ENCODE results near the gene HCN3.
"Not testable (repeated sequence)": the region's sequence is repeated elsewhere in the genome, so short reads cannot be mapped to it uniquely, and the experiment has no call there.

HCN3 gene

GRCh38 chr1:155277070-155277901, at the start of gene HCN3:
Gene HCN3, plus strand, starts transcription at chr1:155277463. Its CDS starts 128 bp downstream, at chr1:155277591.
- peak; percentile 99 for DNase-seq

DNA sequence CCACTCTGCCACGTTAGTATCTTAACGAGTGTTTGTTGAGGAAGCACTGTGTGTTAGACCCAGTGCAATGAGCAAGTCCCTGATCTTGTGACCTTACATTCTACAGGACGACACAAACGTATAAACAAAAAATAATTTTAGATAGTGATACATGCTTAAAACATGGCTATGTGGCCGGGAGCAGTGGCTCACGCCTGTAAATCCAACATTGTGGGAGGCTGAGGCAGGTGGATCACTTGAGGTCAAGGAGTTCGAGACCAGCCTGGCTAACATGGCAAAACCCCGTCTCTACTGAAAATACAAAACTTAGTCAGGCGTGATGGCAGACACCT, 49.2 kb upstream of the HCN3 start:
- DNase-seq: no peak

DNA sequence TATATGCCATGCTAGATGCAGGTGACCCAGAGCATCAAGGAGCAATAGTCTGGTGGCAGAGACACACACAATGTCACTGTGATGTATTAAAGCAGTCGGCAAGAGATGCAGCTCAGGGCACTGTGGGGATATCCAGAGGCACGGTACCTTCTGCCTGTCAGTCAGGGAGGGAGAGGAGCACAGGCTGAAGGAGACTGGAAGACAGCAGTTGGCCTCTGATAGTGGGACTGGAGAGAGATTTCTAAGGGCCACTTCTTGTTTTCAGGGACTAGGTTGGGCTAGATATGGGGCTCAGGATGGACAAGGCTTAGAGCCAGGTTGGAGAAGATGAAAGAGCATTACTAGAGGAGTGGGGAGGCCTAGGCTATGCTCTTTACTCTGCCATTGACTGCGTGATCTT, 46.0 kb upstream of the HCN3 start:
- DNase-seq: not testable (repeated sequence)

DNA sequence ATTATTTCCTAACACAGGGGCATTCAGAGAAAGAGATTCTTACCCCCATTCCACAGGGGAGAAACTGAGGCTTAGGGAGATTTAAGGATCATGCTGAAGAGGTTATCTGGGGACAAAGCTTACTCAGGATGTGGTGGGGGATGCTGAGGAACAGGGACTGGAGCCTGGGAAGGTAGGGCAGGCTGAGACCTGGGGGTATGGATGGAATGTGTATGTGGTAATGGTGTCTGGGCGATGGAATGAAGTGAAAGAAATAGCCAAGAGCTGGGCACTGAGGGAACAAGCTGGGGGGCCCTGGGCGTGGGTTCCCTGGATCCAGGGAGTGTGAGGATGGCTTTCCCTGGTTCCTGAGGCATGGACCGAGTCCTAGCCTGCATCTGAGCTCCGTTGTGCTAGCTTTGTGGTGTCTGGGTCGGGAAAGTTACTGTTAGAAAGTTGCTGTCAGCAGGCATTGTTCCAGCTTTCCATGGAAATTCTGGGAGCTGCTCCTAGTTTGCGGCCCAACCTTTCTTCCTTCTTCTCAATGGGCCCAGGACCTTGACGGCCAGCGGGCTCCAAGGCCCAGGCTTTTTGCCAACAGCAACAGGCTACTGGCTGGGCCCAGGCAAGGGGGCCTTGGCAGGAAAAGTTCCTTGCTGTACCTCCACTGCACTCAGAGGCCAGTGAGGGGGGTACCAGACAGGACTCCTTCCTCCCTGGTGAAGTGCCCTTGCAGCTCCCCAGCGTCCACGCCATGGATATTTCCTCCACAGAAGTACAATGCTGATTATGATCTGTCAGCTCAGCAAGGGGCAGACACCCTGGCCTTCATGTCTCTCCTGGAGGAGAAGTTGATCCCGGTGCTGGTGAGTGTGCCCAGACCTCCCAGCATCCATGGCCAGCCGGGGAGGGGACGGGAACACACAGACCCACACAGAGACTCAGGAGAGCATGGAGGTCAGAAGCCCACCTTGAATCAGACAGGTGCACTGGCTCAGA, 45.0 kb upstream of the HCN3 start:
- not testable (repeated sequence) for DNase-seq

- not testable (repeated sequence) for DNase-seq
These were observed 43.8 kb upstream of the HCN3 start for GRCh38 chr1:155233502-155233901.

DNA sequence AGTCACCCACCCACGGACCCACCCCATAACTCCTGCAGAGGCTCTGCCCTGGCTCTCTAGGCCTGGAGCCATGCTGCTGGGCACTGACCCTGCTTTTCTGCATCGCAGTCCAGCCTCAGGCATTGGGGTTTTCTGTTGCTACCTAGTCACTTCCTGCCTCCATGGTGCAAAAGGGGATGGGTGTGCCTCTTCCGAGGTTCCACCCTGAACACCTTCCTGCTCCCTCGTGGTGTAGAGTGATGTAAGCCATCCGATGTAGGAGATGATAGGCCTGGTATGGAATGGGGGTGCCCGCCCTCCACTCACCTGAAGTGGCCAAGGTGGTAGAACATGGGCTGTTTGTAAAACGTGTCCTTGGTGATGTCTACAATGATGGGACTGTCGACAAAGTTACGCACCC, 41.9 kb upstream of the HCN3 start:
- not testable (repeated sequence) for DNase-seq

GRCh38 chr1:155236451-155236850, 40.8 kb upstream of the HCN3 start:
- DNase-seq: no peak

- DNase-seq: peak; percentile 92
These were observed 36.1 kb upstream of the HCN3 start for GRCh38 chr1:155241069-155241679.

- no peak for DNase-seq
These were observed 35.4 kb upstream of the HCN3 start for GRCh38 chr1:155241841-155242264.

GRCh38 chr1:155242805-155243358, 34.4 kb upstream of the HCN3 start:
- no peak for DNase-seq

DNA sequence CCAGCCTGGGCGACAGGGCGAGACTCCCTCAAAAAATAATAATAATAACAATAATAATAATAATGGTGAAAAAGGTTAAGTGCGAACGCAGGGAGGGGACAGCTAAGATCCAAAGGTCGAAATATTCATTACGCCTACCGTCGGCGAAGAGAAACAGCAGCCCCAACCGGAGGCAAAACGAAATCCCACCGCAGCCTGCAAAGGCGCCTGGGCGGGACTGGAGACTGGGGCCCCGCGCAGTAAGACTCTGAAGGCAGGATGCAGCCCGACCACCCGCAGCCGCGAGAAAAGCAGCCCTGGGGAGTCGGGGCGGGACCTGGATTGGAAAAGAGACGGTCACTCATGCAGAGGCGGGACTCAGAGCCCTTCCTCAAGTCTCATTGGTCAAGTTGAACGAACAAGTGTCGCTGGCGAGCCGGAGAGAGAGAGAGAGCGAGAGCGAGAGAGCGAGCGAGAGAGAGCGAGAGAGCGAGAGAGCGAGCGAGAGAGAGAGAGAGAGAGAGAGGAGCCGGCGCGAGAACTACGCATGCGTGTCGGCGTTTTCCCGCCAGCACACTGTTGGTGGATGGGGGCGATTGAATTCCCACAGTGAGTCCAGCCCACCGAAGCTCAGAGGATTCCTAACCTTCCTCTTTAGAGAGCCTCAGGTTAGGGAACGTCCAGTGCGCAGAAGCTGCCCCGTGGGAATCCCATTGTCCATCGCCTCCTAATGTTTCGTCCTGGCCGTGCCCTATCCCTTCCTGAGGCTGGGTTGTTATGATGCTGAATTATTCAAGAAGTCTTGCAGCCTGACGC, 32.7 kb upstream of the HCN3 start:
- peak; percentile 100 for DNase-seq

- no peak for DNase-seq
These were observed 32.1 kb upstream of the HCN3 start for GRCh38 chr1:155245163-155245524.

- DNase-seq: not testable (repeated sequence)
These were observed 30.5 kb upstream of the HCN3 start for GRCh38 chr1:155246796-155247195.

- DNase-seq: no peak
These were observed 29.4 kb upstream of the HCN3 start for GRCh38 chr1:155247667-155248553.

DNA sequence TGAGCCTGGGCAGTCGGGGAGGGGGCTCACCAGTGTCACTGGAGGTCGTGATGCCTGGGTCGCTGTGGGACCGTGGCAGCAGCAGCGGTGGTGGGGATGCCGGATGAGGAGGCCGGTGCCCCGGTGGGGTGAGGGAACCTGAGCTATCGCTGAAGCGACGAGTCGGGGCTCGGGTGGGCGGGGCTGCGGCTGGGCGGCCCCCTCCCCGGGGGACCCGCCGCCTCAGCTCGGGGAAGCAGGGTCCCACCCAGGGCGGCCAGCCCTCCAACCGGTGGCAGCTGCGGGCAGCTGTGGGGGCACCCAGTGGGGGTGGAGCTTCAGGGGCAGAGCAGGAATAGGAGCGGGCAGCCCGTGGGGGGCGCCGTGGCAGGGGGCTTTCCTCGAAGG, 27.0 kb upstream of the HCN3 start:
- no peak for DNase-seq

DNA sequence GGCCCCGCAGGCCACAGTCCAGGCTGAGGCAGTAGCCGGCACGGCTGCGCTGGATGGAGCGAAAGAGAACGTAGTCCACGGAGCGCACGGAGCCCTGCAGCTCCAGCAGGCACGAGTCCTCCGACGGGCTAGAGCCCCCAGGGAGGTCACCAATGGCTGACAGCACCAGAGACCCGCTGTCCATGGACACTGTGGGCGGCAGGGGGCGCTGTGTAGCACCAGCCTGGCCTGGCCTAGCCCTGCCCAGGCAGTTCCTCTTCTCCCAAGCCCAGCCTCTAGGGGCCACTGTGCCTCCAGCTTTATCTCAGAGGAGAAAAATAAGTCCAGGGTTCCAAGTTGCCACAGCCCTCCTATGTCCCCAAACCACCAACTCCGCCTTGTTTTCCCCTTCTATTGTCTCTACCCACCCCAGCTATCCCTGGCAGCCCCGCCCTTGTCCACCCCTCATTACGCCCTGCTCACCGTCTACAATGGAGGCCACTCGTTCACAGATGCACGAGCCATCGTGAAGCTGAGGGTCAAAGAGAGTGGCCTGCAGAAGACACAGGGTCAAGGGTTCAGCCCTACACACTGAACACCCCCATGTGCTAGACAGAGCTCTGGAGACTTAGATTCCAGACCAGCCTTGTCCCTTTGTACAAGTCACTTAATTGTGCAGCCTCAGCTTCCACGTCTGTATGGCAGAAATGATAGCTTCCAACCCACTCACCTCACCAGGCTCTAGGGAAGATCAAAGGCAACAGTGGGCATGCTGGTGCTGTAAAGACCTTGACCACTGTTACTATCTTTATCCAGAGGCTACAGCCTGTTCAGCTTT, 26.4 kb upstream of the HCN3 start:
- DNase-seq: peak; percentile 96

- no peak for DNase-seq
These were observed 25.7 kb upstream of the HCN3 start for GRCh38 chr1:155251566-155251965.

DNA sequence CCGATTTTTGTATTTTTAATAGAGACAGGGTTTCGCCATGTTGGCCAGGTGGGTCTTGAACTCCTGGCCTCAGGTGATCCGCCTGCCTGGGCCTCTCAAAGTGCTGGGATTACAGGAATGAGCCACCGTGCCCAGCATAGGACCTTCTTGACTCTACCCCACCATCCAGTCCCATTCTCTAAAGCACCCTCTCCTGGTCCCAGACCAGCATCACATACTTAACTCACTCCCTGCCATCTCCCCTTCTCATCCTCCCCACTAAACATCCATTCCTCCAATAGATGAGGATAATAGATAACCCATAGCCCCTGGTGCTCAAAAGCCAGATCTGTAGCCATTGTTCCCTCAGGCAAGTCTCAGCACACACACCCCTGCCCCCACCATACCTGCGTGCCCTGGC, 24.1 kb upstream of the HCN3 start:
- DNase-seq: no peak

DNA sequence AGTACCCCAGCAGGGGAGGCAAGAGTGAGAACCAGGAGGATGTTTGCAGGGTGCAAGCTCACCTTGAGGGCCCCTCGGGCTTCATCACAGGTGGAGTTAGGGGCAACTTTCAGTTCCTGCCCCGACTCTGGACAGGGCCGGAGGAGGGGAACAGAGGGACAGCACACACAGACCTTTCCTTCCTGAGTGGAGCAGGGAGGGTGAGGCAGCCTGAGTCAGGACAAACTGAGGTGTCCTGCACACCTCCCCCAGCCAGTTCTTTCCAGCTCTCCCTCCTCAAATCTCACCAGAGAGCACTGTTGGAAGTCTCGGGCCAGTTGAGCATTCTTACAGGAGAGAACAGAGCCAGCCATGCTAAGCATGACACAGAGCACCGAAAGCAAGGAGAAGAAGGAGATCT, 23.5 kb upstream of the HCN3 start:
- DNase-seq: no peak

DNA sequence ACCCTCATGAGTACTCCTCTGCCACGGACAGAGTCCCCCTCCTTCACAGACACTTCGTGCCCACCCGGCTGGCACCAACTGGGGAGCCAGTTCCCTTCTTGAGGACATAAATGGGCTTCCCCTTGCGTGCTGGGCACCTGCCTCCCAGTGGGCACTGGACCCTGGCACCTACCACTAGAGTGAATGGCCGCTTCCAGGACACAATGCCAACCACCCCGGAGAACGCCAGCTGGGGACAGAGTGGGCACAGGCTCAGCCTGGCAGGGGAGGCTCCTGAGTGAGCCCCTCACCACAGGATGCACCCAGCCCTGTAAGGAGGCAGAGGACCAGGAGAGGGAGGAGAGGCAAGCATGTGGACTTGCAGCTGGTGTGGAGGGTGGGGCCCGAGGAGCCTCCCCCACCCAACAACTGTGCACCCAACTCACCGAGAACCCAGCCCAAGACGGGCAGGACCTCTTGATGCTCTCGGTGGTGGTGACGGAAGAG, 23.0 kb upstream of the HCN3 start:
- DNase-seq: no peak
